Stimulated activated CD8-positive, alpha-beta memory T cell treated with anti-CD3 and anti-CD28 coated beads, Interleukin-4, amount 100 ng/mL, for 48 hours (primary cell): ENCODE data around the gene STKLD1.
A peak's percentile ranks its signal among the peaks of the same experiment; 100 is the strongest.
"Not testable (repeated sequence)": the region's sequence is repeated elsewhere in the genome, so short reads cannot be mapped to it uniquely, and the experiment has no call there.

Experiments used
- DNase-seq: peaks from one replicate; pipeline ENCODE4 v3.0.0-alpha.2; 2020

Gene STKLD1

GRCh38 chr9:133389025-133389557, 12.9 kb downstream of the STKLD1 start:
- DNase-seq = no peak

- no peak for DNase-seq
These were observed 13.4 kb downstream of the STKLD1 start for GRCh38 chr9:133389562-133389961.

- DNase-seq = no peak
These were observed 14.5 kb downstream of the STKLD1 start for GRCh38 chr9:133390713-133391112.

GRCh38 chr9:133391449-133391848, 15.3 kb downstream of the STKLD1 start:
- not testable (repeated sequence) for DNase-seq

GRCh38 chr9:133392308-133392707, 16.1 kb downstream of the STKLD1 start:
- DNase-seq = not testable (repeated sequence)

GRCh38 chr9:133393399-133393798, 17.2 kb downstream of the STKLD1 start:
- DNase-seq = no peak

- no peak for DNase-seq
These were observed 18.6 kb downstream of the STKLD1 start for GRCh38 chr9:133394687-133395271.

- DNase-seq = no peak
These were observed 20.8 kb downstream of the STKLD1 start for GRCh38 chr9:133396952-133397351.

GRCh38 chr9:133397370-133397769, 21.2 kb downstream of the STKLD1 start:
- no peak for DNase-seq

GRCh38 chr9:133397895-133398294, 21.7 kb downstream of the STKLD1 start:
- DNase-seq = no peak

- DNase-seq = no peak
These were observed 24.1 kb downstream of the STKLD1 start for GRCh38 chr9:133400292-133400691.

GRCh38 chr9:133401588-133401987, 25.4 kb downstream of the STKLD1 start:
- DNase-seq = no peak

GRCh38 chr9:133402689-133403088, 26.5 kb downstream of the STKLD1 start:
- no peak for DNase-seq

- DNase-seq = peak; percentile 69
These were observed 27.7 kb downstream of the STKLD1 start for GRCh38 chr9:133403766-133404453.

- no peak for DNase-seq
These were observed 28.4 kb downstream of the STKLD1 start for GRCh38 chr9:133404454-133405002.

- no peak for DNase-seq
These were observed 29.6 kb downstream of the STKLD1 start for GRCh38 chr9:133405508-133406438.

- DNase-seq = peak; percentile 90
These were observed 30.5 kb downstream of the STKLD1 start for GRCh38 chr9:133406480-133407307.

GRCh38 chr9:133408042-133408441, 31.9 kb downstream of the STKLD1 start:
- DNase-seq = no peak

- no peak for DNase-seq
These were observed 39.0 kb downstream of the STKLD1 start for GRCh38 chr9:133415170-133415569.

GRCh38 chr9:133417541-133418461, 41.6 kb downstream of the STKLD1 start, which contains the start of gene REXO4:
REXO4 (minus strand) TSS chr9:133418010; CDS start chr9:133417844, 166 bp downstream.
- peak; percentile 91 for DNase-seq

- DNase-seq = no peak
These were observed 42.8 kb downstream of the STKLD1 start for GRCh38 chr9:133419005-133419404.
